ENCODE data around the gene DRC7. TPM values are rescaled to one million over a fixed set of nuclear protein-coding genes. Genes with fewer than 3 reads are reported as not detected.

Gene DRC7
- total RNA-seq, 1 donor from 2014 or later, result not detected

DNA sequence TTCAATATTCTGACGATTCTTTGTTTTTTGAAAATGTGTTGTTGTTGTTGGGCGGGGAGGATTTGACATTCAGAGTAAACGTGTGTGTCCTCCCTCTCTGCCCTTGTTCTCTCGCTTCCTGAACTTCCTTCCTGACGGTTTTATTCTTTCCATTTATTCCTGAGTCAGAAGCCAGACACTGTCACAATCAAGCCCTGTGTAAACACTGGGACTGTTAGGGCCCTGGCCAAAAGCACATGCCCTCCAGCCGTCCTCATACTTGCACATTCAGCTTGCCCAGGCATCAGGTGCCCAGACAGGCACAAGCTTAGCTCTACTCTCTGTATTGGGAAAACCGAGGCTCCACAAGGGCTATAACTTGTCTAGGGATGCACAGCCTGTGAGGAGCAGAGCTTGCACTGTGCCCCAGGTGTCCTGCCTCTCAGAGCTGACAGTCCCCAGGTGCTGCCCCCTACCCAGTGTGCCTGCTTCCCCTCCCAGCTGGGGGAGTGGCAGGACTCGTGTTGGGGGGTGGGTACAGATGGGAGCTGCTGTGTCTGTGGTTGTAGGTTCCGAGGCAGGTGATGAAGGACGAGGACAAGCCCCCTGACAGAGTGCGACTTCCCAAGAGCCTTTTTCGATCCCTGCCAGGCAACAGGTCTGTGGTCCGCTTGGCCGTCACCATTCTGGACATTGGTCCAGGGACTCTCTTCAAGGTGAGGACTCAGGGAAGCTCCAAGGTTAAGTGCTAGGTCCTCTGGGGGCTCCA, 16.8 kb upstream of the DRC7 start:
- TF ChIP-seq, protein P1, sequence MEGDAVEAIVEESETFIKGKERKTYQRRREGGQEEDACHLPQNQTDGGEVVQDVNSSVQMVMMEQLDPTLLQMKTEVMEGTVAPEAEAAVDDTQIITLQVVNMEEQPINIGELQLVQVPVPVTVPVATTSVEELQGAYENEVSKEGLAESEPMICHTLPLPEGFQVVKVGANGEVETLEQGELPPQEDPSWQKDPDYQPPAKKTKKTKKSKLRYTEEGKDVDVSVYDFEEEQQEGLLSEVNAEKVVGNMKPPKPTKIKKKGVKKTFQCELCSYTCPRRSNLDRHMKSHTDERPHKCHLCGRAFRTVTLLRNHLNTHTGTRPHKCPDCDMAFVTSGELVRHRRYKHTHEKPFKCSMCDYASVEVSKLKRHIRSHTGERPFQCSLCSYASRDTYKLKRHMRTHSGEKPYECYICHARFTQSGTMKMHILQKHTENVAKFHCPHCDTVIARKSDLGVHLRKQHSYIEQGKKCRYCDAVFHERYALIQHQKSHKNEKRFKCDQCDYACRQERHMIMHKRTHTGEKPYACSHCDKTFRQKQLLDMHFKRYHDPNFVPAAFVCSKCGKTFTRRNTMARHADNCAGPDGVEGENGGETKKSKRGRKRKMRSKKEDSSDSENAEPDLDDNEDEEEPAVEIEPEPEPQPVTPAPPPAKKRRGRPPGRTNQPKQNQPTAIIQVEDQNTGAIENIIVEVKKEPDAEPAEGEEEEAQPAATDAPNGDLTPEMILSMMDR (IDR thresholded peaks at IDR 0.05), result no peak
- TF ChIP-seq POLR2AphosphoS5 (IDR thresholded peaks at IDR 0.05; ENCODE audit: insufficient read depth in 1 of 2, low read depth in 1 of 2) (no peak), POLR2A (IDR thresholded peaks at IDR 0.05) (no peak)
- intact Hi-C loops (cut with DNase I), result no loop called here
- Histone ChIP-seq H3K9me3 (no peaks in the 10 kb centered on the region), H3K4me1 (no peaks in the 10 kb centered on the region), H3K4me3 (no peak overlapping the region), H3K27me3 (no peaks in the 10 kb centered on the region), H3K36me3 (no peaks in the 10 kb centered on the region), H3K27ac (no peak overlapping the region)
- no peak for DNase-seq (ENCODE audit: extremely low spot score in 2 of 2)

DNA sequence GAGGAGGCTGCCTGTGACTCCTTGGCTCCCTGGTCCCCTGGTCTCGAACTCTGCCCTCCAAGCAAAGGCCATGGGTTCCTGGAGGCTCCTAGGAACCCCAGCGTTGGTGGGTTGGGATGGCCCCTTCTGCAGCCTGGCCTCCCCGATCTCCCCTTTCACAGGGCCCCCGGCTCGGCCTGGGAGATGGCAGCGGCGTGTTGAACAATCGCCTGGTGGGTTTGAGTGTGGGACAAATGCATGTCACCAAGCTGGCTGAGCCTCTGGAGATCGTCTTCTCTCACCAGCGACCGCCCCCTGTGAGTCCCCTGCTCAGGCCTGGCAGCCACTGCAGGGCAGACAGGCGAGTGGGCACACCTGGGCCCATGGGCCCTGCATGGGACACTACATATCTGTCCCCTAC, 15.6 kb upstream of the DRC7 start:
- H3K4me1 ChIP-seq, result no peaks in the 10 kb centered on the region
- H3K27ac ChIP-seq, result no peak overlapping the region
- no peaks in the 10 kb centered on the region for H3K27me3 ChIP-seq
- no peaks in the 10 kb centered on the region for H3K9me3 ChIP-seq
- TF ChIP-seq POLR2A (IDR thresholded peaks at IDR 0.05), result no peak
- no peak for TF ChIP-seq POLR2AphosphoS5 (IDR thresholded peaks at IDR 0.05; ENCODE audit: insufficient read depth in 1 of 2, low read depth in 1 of 2)
- TF ChIP-seq, protein P1 (IDR thresholded peaks at IDR 0.05), result no peak
- DNase-seq (ENCODE audit: extremely low spot score in 2 of 2), result no peak
- no peak overlapping the region for H3K4me3 ChIP-seq
- intact Hi-C loops (cut with DNase I), result no loop called here
- no peaks in the 10 kb centered on the region for H3K36me3 ChIP-seq

DNA sequence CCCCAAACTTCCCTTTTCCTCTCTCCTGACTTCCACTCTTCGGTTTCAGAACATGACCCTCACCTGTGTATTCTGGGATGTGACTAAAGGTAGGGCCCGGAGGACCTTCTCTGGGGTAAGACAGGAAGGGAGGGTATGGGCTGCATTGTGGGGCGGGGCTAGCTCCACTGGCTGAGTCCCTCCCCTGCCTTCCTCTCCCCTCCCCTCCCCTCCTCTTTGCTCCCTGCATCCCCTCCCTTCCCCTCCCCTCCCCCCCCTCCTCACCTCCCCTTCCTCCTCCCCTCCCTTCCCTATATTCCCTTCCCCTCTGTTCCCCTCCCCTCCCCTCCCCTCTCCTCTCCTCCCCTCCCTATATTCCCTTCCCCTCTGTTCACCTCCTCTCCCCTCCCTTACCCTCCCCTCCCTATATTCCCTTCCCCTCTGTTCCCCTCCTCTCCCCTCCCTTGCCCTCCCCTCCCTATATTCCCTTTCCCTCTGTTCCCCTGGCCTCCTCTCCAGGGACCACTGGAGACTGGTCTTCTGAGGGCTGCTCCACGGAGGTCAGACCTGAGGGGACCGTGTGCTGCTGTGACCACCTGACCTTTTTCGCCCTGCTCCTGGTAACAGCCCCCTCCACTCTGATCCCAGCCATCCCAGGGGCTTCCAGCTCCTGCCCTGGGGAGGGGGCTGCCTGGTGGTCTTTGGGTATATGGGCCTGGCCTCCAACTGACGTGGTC, 14.7 kb upstream of the DRC7 start:
- intact Hi-C loops (cut with DNase I), result no loop called here
- no peaks in the 10 kb centered on the region for H3K9me3 ChIP-seq
- TF ChIP-seq POLR2AphosphoS5 (IDR thresholded peaks at IDR 0.05; ENCODE audit: insufficient read depth in 1 of 2, low read depth in 1 of 2) (no peak), POLR2A (IDR thresholded peaks at IDR 0.05) (no peak)
- TF ChIP-seq, protein P1 (IDR thresholded peaks at IDR 0.05), result no peak
- H3K27me3 ChIP-seq, result no peaks in the 10 kb centered on the region
- H3K27ac ChIP-seq, result no peak overlapping the region
- no peak for DNase-seq (ENCODE audit: extremely low spot score in 2 of 2)
- no peaks in the 10 kb centered on the region for H3K36me3 ChIP-seq
- no peaks in the 10 kb centered on the region for H3K4me1 ChIP-seq
- H3K4me3 ChIP-seq, result no peak overlapping the region

DNA sequence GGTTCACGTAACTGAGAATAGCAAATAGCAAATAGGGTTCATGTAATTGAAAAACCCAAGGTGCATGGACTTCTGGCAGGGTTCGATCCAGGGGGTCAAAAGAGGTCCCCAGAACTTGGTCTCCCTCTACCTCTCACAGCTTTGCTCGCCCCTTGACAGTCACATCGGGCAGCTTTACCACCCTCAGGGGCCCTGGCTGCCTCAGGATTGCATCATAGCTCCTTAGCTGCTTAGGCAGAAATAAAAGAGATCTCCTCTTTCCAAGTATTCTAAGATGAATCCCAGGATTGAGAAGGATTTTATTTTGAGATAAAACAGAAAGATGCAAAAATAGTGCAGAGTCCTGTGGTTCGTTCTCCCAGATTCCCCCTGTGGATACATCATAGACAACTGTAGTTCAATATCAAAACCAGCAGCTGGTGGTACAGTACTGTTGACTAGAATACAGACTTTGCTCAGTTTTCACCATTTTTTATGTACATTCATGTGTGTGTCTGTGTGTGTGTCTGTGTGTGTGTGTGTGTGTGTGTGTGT, 13.7 kb upstream of the DRC7 start:
- no peaks in the 10 kb centered on the region for H3K9me3 ChIP-seq
- no peak for DNase-seq (ENCODE audit: extremely low spot score in 2 of 2)
- H3K4me1 ChIP-seq, result no peaks in the 10 kb centered on the region
- H3K36me3 ChIP-seq, result no peaks in the 10 kb centered on the region
- H3K27me3 ChIP-seq, result no peaks in the 10 kb centered on the region
- H3K4me3 ChIP-seq, result no peak overlapping the region
- intact Hi-C loops (cut with DNase I), result no loop called here
- H3K27ac ChIP-seq, result no peak overlapping the region
- TF ChIP-seq POLR2A (IDR thresholded peaks at IDR 0.05), result no peak
- TF ChIP-seq, protein P1 (IDR thresholded peaks at IDR 0.05), result no peak
